ENCODE results near the gene AK9.
A peak's percentile ranks its signal among the peaks of the same experiment; 100 is the strongest.

Gene AK9

GRCh38 chr6:109507490-109508072 lies 183.4 kb downstream of the AK9 start:
- DNase-seq = no peak

GRCh38 chr6:109506841-109507240 lies 184.2 kb downstream of the AK9 start:
- DNase-seq = no peak

DNA sequence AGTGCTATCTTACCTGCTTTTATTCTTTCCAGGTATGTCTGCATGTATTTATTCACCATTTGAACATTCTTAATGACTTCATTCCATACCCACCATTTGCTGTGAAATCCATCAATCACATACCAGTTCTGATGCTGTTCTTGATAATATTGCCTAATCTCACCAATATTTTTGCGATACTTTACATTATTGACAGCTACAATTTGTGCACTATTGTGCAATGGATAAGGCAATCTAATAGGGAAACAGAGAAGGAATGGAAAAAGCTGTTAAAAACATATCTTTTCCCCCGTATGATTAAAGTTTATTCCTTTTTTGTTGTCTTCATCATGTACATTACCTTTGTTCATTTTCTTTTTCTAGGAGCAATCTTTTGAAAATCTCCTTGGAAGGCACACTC lies 184.7 kb downstream of the AK9 start:
- DNase-seq = no peak

DNA sequence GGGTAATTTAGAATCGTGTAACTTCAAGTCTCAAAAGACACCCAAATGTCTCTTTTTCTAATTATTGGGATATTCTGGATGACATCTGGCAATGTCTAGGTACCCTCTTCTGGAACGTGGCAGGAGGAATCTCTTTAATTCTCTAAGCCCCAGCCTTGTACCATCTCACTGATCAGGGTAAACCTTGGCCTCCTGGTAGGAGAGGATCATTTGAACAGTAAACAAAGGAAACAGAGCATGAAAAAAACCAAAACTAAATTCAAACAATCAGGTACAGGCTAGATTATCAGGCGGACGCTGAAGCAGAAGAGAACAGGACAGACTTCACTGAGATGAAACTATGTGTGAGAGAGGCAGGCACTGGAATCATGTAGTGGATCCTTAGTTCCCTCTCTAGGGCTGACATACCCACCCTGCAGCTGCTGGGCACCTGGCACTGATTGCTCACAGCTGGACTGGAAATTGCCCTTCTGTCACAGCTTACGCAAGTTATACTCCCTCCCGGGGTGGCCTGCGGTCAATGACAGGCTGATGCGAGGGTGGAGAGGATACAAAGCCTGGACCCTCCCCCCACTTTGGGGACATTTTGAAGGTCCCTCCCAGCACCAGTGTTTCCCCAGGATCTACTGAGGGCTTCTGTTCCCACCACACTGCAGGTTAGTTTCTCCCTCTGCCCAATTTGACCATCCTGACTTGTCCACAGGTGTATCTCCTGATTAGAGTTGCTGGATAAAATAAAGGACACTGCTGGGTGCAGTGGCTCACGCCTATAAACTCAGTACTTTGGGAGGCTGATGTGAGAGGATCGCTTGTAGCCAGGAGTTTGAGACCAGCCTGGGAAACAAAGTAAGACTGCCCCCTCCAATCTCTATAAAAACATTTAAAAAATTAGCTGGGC lies 187.4 kb downstream of the AK9 start:
- no peak for DNase-seq

DNA sequence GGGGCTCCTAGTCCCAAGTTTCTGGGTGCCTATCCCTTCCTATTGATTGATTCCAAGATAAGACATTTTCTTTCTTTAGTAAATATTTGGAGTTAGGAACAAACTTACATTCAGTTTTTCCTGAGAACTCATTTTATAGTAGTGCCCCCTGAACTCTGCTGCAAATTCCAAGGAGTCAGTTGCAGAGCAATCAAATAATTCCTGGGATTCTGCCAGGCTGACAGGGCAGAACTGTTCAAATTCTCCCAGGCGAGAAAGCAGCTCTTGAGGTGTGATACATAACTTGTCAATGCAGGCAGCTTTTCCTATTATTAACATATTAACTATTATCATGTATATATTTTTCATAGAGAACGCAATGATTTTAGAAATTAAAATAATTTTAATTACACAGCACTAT lies 192.1 kb downstream of the AK9 start:
- no peak for DNase-seq

- no peak for DNase-seq
Measured at GRCh38 chr6:109498052-109498451, 192.9 kb downstream of the AK9 start.

GRCh38 chr6:109496036-109496772 lies 194.8 kb downstream of the AK9 start:
- no peak for DNase-seq

GRCh38 chr6:109493865-109494264 lies 197.1 kb downstream of the AK9 start:
- DNase-seq = no peak

DNA sequence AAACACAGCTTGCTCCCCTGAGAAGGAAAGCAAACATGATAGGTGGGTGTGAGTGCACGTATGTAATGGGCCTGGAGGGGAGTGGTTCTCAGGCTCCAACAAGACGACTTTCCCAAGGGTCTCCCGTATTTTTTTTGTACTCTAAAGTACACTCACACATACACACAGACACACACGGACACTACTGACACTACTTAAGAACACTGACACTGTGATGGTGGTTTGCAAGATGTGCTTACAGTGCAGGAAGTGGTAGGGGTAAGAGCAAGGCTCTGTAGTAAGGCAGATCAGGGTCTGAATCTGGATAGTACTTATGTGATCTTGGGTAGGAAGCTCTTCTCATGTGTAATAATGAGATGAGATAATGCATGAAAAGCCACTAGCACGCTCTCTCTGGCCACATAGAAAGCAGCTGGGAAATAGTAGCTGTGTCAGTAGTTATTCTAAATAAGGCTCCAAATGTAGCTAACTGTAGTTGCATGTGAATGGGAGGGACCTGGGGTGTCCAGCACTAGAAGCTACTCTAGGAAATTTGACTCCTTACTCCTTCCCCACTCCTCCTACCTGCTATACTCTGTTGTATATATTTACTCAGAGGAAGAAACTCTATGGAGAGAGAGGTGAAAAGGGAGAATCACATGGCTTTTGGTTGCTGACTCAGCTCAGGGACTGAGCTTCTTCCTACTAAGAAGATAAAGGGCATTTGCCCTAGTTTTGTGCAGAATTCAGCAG lies 199.6 kb downstream of the AK9 start:
- DNase-seq = peak in 1 of 2 experiments; percentile 28

DNA sequence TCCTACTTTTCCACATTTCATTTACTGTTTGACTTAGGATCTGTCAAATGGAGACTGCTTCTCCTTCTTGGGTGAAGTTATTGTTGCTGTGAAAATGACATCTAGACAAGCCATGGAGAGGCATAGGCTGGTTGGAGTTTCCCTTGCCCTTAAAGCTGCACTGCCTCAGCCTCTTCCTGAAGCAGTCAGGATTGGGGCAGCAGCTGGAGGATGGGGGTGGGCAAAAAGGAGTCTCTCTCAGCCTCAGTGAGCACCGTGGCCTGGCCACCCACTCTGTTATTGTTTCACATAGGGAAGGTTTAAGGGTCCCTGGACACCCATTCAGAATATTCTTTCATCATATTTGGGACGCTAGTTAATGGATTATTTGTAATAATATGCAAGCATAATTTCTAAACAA lies 200.3 kb downstream of the AK9 start:
- no peak for DNase-seq

- no peak for DNase-seq
Measured at GRCh38 chr6:109488001-109488400, 203.0 kb downstream of the AK9 start.

DNA sequence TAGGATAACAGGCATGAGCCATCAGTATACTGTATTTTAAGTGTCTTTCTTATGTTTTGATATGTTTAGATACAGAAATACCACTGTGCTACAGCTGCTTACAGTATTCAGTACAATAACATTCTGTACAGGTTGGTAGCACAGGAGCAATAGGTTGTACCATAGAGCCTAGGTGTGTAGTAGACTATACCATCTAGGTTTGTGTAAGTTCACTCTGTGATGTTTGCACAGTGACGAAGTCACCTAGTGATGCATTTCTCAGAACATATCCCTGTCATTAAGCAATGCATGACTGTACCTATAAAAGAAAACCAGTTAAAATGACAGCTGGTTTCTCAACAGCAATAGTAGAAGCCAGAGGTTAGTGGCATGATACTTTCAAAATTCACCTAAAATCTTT lies 204.9 kb downstream of the AK9 start:
- no peak for DNase-seq

GRCh38 chr6:109485266-109485935 lies 205.6 kb downstream of the AK9 start:
- no peak for DNase-seq

- no peak for DNase-seq
Measured at GRCh38 chr6:109484122-109484521, 206.9 kb downstream of the AK9 start.

DNA sequence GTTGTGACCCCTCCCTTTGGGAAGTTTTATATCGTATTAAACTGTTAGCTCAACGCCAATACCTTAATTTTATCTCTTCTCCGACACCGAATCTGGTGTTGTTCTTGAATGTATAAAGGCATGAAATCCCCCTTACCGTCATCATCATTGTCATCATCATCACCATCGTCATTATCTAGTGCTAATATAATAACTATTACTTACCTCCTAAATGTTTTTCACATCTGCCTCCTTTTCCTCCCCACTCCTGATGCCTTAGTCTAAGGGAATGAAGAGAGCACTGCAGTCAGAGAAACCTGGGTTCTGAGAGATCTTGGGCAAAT lies 207.3 kb downstream of the AK9 start:
- DNase-seq = no peak

DNA sequence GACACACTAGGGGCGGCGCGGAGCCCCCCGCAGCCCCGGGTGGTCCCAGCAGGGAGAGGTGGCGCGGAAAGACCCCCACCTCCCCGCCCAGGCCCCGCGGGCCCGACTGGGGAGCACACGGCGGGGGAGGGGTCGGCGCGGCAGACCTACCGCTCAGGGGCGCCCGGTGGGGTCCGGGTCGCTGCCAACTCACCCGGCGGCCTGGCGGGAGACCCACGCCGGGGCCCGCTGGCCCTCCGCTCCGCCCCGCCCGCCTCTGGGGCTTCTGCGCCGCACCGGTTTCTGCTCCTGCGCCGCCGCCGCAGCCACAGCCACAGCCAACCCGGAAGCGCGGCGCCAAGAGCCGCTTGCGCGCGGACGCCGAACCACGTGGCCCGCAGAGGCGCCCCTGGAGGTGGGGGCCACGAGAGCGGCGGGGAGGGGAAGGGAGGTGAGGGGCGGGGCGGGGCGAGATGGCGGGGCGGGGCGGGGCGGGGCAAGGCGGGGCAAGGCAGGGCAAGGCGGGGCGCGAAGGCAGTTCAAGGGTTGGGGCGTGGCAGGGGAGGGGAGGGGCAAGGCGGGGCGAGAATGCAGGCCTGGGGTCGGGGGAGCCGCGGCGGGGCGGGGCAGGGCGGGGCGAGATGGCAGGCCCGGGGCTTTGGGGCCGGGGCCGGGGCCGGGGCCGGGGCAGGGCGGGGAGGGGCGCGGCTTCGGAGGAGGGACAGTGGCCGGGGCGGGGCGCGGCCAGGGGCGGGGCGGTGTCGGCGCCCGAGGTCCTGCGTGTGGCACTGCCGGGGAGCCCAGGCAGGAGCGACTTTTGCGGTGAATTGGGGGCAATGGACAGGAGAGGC lies 207.9 kb downstream of the AK9 start, which contains the start of gene ZBTB24:
Gene ZBTB24, minus strand, starts transcription at position 315 of the 830 bp plus-strand sequence. CDS start 1,193 bp downstream, outside the sequence.
- DNase-seq = peak; percentile 90 to 91

- no peak for DNase-seq
Measured at GRCh38 chr6:109480993-109481480, 210.0 kb downstream of the AK9 start.

GRCh38 chr6:109478841-109479624 lies 212.0 kb downstream of the AK9 start:
- no peak for DNase-seq

DNA sequence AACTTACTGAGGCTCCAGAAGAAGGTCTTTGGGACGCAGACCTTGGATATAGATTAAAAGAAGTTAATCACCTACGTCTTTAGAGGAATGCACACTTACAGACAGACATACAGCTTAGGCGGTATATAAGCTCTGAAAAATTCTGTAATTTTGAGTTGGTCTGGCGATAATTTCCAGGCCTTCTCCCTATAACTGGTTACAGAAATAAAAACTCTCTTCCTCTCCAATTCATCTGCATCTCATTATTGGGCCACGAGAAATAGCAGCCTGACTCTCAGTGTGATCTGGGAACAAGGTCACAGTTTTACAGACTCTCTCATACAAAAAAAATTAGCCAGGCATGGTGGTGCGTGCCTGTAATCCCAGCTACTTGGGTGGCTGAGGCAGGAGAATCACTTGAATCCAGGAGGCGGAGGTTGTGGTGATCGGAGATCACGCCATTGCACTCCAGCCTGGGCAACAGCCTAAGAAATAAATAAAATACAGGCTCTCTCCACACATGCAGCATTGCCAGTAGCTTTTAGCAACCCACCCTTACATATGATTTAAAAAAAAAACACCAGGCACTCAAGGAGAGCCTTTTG lies 212.7 kb downstream of the AK9 start:
- DNase-seq = no peak

DNA sequence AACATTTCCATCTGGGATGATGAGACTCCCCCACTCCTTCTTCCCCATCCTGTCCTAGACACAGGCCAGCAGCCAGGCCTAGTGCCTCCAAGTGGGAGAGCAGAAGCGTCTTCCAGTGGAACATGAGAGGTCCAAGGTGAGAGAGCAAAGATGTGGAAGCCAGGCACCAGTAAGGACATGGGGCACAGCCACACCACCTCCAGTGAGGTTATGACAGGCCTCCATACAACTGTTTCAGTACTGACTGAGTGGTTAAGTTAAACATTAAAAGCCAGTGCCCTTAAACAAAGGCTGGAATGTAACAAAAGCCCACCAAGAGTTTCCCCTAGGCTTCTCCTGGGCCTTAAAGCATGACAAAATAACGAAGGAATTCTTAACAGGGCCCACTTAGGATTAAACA lies 213.3 kb downstream of the AK9 start:
- DNase-seq = no peak
